ENCODE measurements around the gene ADSL. TPM values are rescaled to one million over a fixed set of nuclear protein-coding genes. Genes with fewer than 3 reads are reported as not detected.

The ADSL gene
- total and polyA plus RNA-seq, 2 of the 8 experiments (the other 6 are each of a cell fraction or from before 2014, with no cell fraction given) = 197 to 218 TPM

DNA sequence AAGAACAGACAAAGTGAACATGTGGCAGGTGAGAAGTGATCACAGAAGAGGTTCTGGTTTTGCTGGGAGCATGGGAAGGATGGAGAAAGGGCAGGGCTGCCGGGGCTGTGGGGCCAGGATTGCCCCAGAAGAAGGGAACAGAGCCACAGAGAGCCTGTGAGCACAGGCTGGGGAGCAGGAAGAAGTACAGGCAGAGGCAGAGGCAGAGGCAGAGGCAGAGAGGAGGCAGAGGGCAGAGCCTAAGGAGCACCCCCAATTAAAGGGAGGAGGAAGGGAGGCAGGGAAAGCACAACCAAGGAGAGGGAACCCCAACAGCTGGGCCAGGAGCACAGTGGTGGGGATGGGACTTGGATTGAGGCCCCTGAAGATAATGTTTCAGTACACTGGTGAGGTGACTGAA lies 75.6 kb downstream of the ADSL start (continued):
- no peak for TF ChIP-seq FOSL1 (IDR thresholded peaks at IDR 0.05; ENCODE audit: insufficient read depth, low read depth, low read length)

Measured in H1 (cell line).